Natural killer cell treated with Interleukin-12 subunit alpha and Interleukin-12 subunit beta and Interleukin-15 and Interleukin-18, amount 100 ng/mL, for 72 hours (primary cell): ENCODE measurements around the gene LRRC72. TPM values are rescaled to one million over a fixed set of nuclear protein-coding genes. Genes with fewer than 3 reads are reported as not detected.

Source experiments
- ATAC-seq, 2 donors: fragments of 150-1000 bp; cut with Tn5 transposase in 1 of 2; sonication (Bioruptor Pico), chemical (Tn5 transposase) in 1 of 2; 2 replicates each; pipeline ENCODE4 v1.10.0; 2021
- DNase-seq: peaks from one replicate; pipeline ENCODE4 v3.0.0; 2022; ENCODE audit warnings: low spot score
- H3K27ac Mint-ChIP-seq, 2 donors: 1 replicate in 1 of 2; 2 replicates in 1 of 2; pipeline ENCODE4 v1.8.0; 2022; ENCODE audit warnings: mixed read lengths in 2 of 2, mild to moderate bottlenecking in 1 of 2, moderate library complexity in 1 of 2
- H3K27me3 Mint-ChIP-seq, 2 donors: 1 replicate in 1 of 2; 2 replicates in 1 of 2; pipeline ENCODE4 v1.8.0; 2022; ENCODE audit warnings: mixed read lengths in 2 of 2
- H3K36me3 Mint-ChIP-seq: one replicate; pipeline ENCODE4 v1.8.0; 2022; ENCODE audit warnings: mixed read lengths
- H3K4me1 Mint-ChIP-seq, 2 donors: 1 replicate in 1 of 2; 2 replicates in 1 of 2; pipeline ENCODE4 v1.8.0; 2022; ENCODE audit warnings: low read depth in 2 of 2, mixed read lengths in 2 of 2, mild to moderate bottlenecking in 1 of 2
- H3K4me3 Mint-ChIP-seq: one replicate; pipeline ENCODE4 v1.8.0; 2022; ENCODE audit warnings: mixed read lengths
- H3K9me3 Mint-ChIP-seq: 2 replicates; pipeline ENCODE4 v1.8.0; 2022; ENCODE audit warnings: mixed read lengths
- total RNA-seq, 2 donors: library from RNA; stranded (reverse); gene quantifications; one replicate each; pipeline ENCODE4 v1.2.3, GENCODE V29; 2022

Gene LRRC72
- total RNA-seq, 2 donors from 2014 or later, result not detected

- Mint-ChIP-seq H3K27me3 (peaks cover 4 to 9% of the 10 kb centered on the region in 2 donors), H3K4me3 (peak overlapping the region; percentile 15), H3K27ac (peak overlapping the region; percentile 3 to 76), H3K36me3 (no peaks in the 10 kb centered on the region), H3K4me1 (peaks cover 15 to 19% of the 10 kb centered on the region in 2 donors), H3K9me3 (no peaks in the 10 kb centered on the region)
- ATAC-seq (no peak), DNase-seq (no peak)
Observed at GRCh38 chr7:16564909-16565426, 38.3 kb downstream of the LRRC72 start.

GRCh38 chr7:16571941-16572340 is 45.3 kb downstream of the LRRC72 start:
- no peaks in the 10 kb centered on the region for H3K4me1 Mint-ChIP-seq
- H3K27ac Mint-ChIP-seq, result no peak overlapping the region
- ATAC-seq (no peak), DNase-seq (no peak)
- peaks cover 4 to 13% of the 10 kb centered on the region in 2 donors for H3K27me3 Mint-ChIP-seq
- no peaks in the 10 kb centered on the region for H3K9me3 Mint-ChIP-seq
- H3K4me3 Mint-ChIP-seq, result no peak overlapping the region
- no peaks in the 10 kb centered on the region for H3K36me3 Mint-ChIP-seq

DNA sequence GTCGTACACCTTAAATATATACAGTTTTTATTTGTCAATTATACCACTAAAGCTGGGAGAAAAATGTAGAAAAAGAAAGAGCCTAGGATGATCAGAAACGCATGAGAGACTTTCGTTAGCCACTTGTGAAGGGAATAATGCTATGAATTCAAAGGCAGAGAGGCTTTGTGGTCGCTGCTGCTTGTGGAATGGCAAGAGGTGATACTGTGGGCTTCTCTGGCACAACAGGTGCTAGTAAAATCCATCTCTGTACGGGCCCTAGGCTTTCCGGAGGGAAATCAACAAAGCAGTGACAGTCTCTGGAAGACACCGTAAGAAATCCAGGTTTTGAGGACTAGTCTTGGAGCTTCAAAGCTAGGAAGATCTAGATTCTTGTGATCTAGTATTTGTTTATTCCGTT is 52.6 kb downstream of the LRRC72 start:
- Mint-ChIP-seq H3K36me3 (no peaks in the 10 kb centered on the region), H3K27me3 (peaks cover 0 to 15% of the 10 kb centered on the region in 2 donors), H3K9me3 (no peaks in the 10 kb centered on the region), H3K27ac (no peak overlapping the region), H3K4me1 (no peaks in the 10 kb centered on the region), H3K4me3 (no peak overlapping the region)
- no peak for ATAC-seq
- DNase-seq, result no peak

DNA sequence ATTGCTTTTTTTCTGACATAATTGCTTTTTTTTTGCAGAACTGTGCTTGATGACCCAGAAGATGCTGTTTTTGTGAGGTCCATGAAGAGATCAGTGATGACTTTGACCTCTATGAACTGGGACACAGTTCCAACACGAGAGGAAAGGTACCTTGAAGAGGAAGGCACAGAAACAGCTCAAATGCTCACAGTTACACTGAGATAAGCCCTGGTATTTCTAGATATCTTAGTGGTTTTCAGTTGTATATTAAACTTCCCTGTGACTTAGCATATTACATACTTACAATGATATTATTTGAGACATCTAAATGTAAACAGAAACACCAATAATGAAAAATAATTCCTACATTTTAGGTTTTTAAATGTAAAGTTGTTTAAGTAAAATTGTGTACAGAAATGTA is 54.7 kb downstream of the LRRC72 start:
- Mint-ChIP-seq H3K4me1 (no peaks in the 10 kb centered on the region), H3K27me3 (peaks cover 0 to 23% of the 10 kb centered on the region in 2 donors), H3K36me3 (no peaks in the 10 kb centered on the region), H3K4me3 (no peak overlapping the region), H3K27ac (no peak overlapping the region), H3K9me3 (no peaks in the 10 kb centered on the region)
- ATAC-seq, result no peak
- DNase-seq, result no peak

GRCh38 chr7:16583834-16584233 is 57.2 kb downstream of the LRRC72 start:
- Mint-ChIP-seq H3K4me1 (no peaks in the 10 kb centered on the region), H3K9me3 (no peaks in the 10 kb centered on the region), H3K36me3 (no peaks in the 10 kb centered on the region), H3K4me3 (no peak overlapping the region), H3K27me3 (peaks cover 0 to 13% of the 10 kb centered on the region in 2 donors), H3K27ac (no peak overlapping the region)
- ATAC-seq (peak; percentile 22 to 55), DNase-seq (no peak)

DNA sequence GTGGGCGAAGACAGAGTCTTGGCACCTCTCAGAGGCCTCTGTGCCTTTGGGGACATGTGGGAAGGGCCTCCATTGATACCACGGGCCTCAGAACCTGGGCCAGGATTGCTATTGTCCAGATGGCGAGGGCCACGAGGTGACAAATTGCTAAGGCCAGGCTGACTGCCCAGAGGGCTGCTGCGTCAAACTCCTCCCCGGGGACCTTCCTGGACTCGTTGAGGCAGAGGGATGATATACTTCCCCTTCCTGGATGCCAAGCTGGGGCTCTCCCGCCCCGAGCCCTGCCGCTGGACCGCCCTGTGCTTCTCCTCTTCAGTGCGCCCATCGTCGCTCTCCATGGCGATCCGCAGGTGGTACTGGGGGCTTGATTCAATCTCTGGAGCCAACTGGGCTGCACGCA is 58.9 kb downstream of the LRRC72 start:
- Mint-ChIP-seq H3K36me3 (no peaks in the 10 kb centered on the region), H3K4me3 (no peak overlapping the region), H3K9me3 (no peaks in the 10 kb centered on the region), H3K27ac (no peak overlapping the region), H3K4me1 (no peaks in the 10 kb centered on the region), H3K27me3 (peaks cover 0 to 9% of the 10 kb centered on the region in 2 donors)
- ATAC-seq (no peak), DNase-seq (no peak)

- Mint-ChIP-seq H3K36me3 (no peaks in the 10 kb centered on the region), H3K4me3 (no peak overlapping the region), H3K4me1 (no peaks in the 10 kb centered on the region), H3K27ac (no peak overlapping the region), H3K9me3 (no peaks in the 10 kb centered on the region), H3K27me3 (peaks cover 0 to 9% of the 10 kb centered on the region in 2 donors)
- ATAC-seq, result peak; percentile 34 to 51
- DNase-seq, result no peak
Observed at GRCh38 chr7:16586081-16586874, 59.7 kb downstream of the LRRC72 start.

- Mint-ChIP-seq H3K27ac (no peak overlapping the region), H3K27me3 (peaks cover 0 to 9% of the 10 kb centered on the region in 2 donors), H3K4me3 (no peak overlapping the region), H3K4me1 (no peaks in the 10 kb centered on the region), H3K9me3 (no peaks in the 10 kb centered on the region), H3K36me3 (no peaks in the 10 kb centered on the region)
- ATAC-seq (no peak), DNase-seq (no peak)
Observed at GRCh38 chr7:16587129-16587528, 60.5 kb downstream of the LRRC72 start.

DNA sequence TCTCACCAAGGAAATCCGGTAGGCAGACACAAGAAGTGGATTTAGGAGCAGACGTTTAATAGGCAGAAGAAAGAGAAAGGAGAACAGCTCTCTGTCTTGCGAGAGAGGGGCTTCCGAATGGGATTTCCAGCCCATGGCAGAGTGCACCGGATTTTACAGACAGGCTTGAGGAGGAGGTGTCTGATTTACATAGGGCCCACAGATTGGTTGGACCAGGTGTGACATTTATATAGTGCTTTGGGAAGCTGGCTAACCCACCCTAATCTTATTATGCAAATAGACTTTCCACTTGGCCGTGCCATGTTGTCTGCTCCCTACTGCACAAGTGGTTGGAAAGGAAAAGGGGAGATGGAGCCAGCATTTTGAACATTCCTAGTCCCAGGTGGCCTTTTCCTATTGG is 61.2 kb downstream of the LRRC72 start:
- DNase-seq (no peak), ATAC-seq (no peak)
- Mint-ChIP-seq H3K27me3 (peaks cover 0 to 9% of the 10 kb centered on the region in 2 donors), H3K9me3 (no peaks in the 10 kb centered on the region), H3K4me3 (no peak overlapping the region), H3K27ac (no peak overlapping the region), H3K4me1 (no peaks in the 10 kb centered on the region), H3K36me3 (no peaks in the 10 kb centered on the region)

DNA sequence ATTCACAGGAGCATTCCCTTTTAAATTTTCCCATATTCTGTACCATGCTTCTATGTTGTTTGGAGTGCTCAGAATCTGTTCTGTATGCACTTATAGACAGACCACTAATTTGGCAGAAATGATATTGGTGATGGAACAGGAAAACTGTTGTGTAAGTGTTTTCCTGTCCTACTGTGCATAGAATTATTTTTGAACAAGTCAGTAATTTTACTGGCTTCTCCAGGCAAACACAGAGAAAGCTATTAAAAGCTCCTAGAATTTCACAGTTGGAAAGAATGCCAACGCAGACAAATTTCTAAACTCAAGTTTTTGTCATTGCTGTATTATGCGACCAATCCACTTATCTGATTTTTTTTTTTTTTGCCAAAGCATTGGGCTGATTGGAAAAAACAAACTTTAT is 63.3 kb downstream of the LRRC72 start:
- no peak overlapping the region for H3K4me3 Mint-ChIP-seq
- no peak for ATAC-seq
- peaks cover 0 to 9% of the 10 kb centered on the region in 2 donors for H3K27me3 Mint-ChIP-seq
- no peak for DNase-seq
- H3K36me3 Mint-ChIP-seq, result no peaks in the 10 kb centered on the region
- no peaks in the 10 kb centered on the region for H3K9me3 Mint-ChIP-seq
- no peaks in the 10 kb centered on the region for H3K4me1 Mint-ChIP-seq
- H3K27ac Mint-ChIP-seq, result no peak overlapping the region

GRCh38 chr7:16590424-16590823 is 63.8 kb downstream of the LRRC72 start:
- Mint-ChIP-seq H3K27ac (no peak overlapping the region), H3K4me3 (no peak overlapping the region), H3K27me3 (peaks cover 0 to 9% of the 10 kb centered on the region in 2 donors), H3K9me3 (no peaks in the 10 kb centered on the region), H3K36me3 (no peaks in the 10 kb centered on the region), H3K4me1 (no peaks in the 10 kb centered on the region)
- DNase-seq (no peak), ATAC-seq (no peak)

GRCh38 chr7:16592395-16592794 is 65.8 kb downstream of the LRRC72 start:
- ATAC-seq (no peak), DNase-seq (no peak)
- Mint-ChIP-seq H3K27ac (no peak overlapping the region), H3K36me3 (no peaks in the 10 kb centered on the region), H3K9me3 (no peaks in the 10 kb centered on the region), H3K4me1 (no peaks in the 10 kb centered on the region), H3K4me3 (no peak overlapping the region), H3K27me3 (no peaks in the 10 kb centered on the region)

DNA sequence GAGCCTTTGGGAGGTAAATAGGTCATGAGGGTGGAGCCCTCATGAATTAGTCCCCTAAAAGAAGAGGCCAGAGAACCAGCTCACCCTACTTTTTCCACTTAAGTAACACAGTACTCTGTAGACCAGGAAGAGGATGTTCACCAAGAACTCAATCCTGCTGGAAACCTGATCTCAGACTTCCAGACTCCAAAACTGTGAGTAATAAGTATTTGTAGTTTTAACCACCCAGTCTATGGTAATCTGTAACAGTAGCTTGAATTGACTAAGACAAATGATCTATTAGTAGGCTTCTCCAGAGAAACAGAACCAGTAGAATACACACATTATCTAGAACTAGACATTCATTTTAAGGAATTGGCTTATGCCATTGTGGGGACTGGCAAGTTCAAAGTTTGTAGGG is 67.4 kb downstream of the LRRC72 start:
- Mint-ChIP-seq H3K27ac (no peak overlapping the region), H3K9me3 (no peaks in the 10 kb centered on the region), H3K27me3 (no peaks in the 10 kb centered on the region), H3K4me3 (no peak overlapping the region), H3K36me3 (no peaks in the 10 kb centered on the region), H3K4me1 (no peaks in the 10 kb centered on the region)
- DNase-seq, result no peak
- ATAC-seq, result no peak

- no peak overlapping the region for H3K4me3 Mint-ChIP-seq
- no peaks in the 10 kb centered on the region for H3K27me3 Mint-ChIP-seq
- DNase-seq (no peak), ATAC-seq (no peak)
- H3K36me3 Mint-ChIP-seq, result no peaks in the 10 kb centered on the region
- H3K27ac Mint-ChIP-seq, result no peak overlapping the region
- no peaks in the 10 kb centered on the region for H3K4me1 Mint-ChIP-seq
- H3K9me3 Mint-ChIP-seq, result no peaks in the 10 kb centered on the region
Observed at GRCh38 chr7:16594676-16595075, 68.1 kb downstream of the LRRC72 start.
